ENCODE data around the gene SLC1A3.

DNA sequence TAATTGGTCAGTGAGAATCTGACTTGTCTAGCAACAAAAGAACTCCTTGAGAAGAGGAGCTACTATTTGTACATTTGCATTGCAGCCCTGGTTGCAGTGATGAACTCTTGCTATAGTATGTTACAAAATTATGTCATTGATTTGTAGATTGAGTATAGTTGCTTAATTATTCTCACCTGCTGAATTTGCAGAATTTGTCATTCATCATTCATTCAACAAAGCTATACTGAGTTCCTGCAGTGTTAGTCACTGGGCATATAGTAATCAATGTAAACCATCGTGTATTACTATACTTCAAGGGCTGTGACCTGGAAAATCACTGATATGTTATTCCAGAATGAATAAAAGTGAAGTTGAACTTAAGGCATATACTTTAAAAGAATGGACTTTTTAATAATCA is 50.1 kb downstream of the SLC1A3 start:
- TF ChIP-seq CTCF (IDR thresholded peaks at IDR 0.05): no peak
- TF ChIP-seq POLR2A (IDR thresholded peaks at IDR 0.05): no peak
